ENCODE results near the gene PPP1R7. TPM values are rescaled to one million over a fixed set of nuclear protein-coding genes. Genes with fewer than 3 reads are reported as not detected.
"Not testable (repeated sequence)": the region's sequence is repeated elsewhere in the genome, so short reads cannot be mapped to it uniquely, and the experiment has no call there.

PPP1R7 gene, protein sequence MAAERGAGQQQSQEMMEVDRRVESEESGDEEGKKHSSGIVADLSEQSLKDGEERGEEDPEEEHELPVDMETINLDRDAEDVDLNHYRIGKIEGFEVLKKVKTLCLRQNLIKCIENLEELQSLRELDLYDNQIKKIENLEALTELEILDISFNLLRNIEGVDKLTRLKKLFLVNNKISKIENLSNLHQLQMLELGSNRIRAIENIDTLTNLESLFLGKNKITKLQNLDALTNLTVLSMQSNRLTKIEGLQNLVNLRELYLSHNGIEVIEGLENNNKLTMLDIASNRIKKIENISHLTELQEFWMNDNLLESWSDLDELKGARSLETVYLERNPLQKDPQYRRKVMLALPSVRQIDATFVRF
- 100 to 1,000 TPM; 108 to 138 (median 132) TPM for polyA plus RNA-seq

GRCh38 chr2:241149925-241150659, at the start of gene PPP1R7:
Gene PPP1R7, plus strand, starts transcription at chr2:241150467. Its CDS starts 29 bp downstream, at chr2:241150496.
- Mint-ChIP-seq H3K27ac (peak within 1 kb of the TSS; percentile 90 to 97 (median 94)), H3K4me1 (peaks cover 30 to 43% of the 10 kb centered on the region in 2 donors), H3K9me3 (no peaks in the 10 kb centered on the region), H3K4me3 (peak within 1 kb of the TSS; percentile 95 to 100 (median 97)), H3K27me3 (ENCODE audit: low read depth in 3 of 3) (peaks cover 2 to 4% (median 3%) of the 10 kb centered on the region in 3 donors), H3K36me3 (peaks cover 4 to 6% (median 6%) of the 10 kb centered on the region in 3 donors)
- DNase-seq, result peak; percentile 89 to 91 (median 90)

- Mint-ChIP-seq H3K36me3 (peaks cover 0 to 10% (median 3%) of the 10 kb centered on the region in 3 donors), H3K27me3 (ENCODE audit: low read depth in 3 of 3) (peaks cover 0 to 12% (median 4%) of the 10 kb centered on the region in 3 donors), H3K4me3 (peak within 1 kb of the TSS; percentile 93 to 98 (median 95)), H3K4me1 (peaks cover 37 to 57% of the 10 kb centered on the region in 2 donors), H3K9me3 (no peaks in the 10 kb centered on the region), H3K27ac (peak within 1 kb of the TSS; percentile 94 to 97 (median 95))
- DNase-seq, result peak; percentile 81 to 85 (median 84)
Observed at GRCh38 chr2:241102239-241102803, 47.9 kb upstream of the PPP1R7 start, which contains the start of gene MTERF4. Gene MTERF4, minus strand, starts transcription at chr2:241102287. Its CDS starts 14 bp downstream, at chr2:241102273.

GRCh38 chr2:241103176-241103595, 47.1 kb upstream of the PPP1R7 start:
- H3K27me3 Mint-ChIP-seq (ENCODE audit: low read depth in 3 of 3), result peaks cover 0 to 12% (median 4%) of the 10 kb centered on the region in 3 donors
- no peaks in the 10 kb centered on the region for H3K9me3 Mint-ChIP-seq
- H3K4me3 Mint-ChIP-seq, result peak overlapping the region; percentile 93 to 98 (median 95)
- peak overlapping the region; percentile 94 to 97 (median 95) for H3K27ac Mint-ChIP-seq
- DNase-seq, result no peak
- peaks cover 34 to 48% of the 10 kb centered on the region in 2 donors for H3K4me1 Mint-ChIP-seq
- H3K36me3 Mint-ChIP-seq, result peaks cover 0 to 6% (median 0%) of the 10 kb centered on the region in 3 donors

- H3K27me3 Mint-ChIP-seq (ENCODE audit: low read depth in 3 of 3), result peaks cover 0 to 12% (median 4%) of the 10 kb centered on the region in 3 donors
- H3K4me3 Mint-ChIP-seq, DNase-seq, H3K27ac Mint-ChIP-seq, H3K36me3 Mint-ChIP-seq, H3K9me3 Mint-ChIP-seq: not testable (repeated sequence)
- peaks cover 28 to 43% of the 10 kb centered on the region in 2 donors for H3K4me1 Mint-ChIP-seq
Observed at GRCh38 chr2:241104611-241105010, 45.7 kb upstream of the PPP1R7 start.

GRCh38 chr2:241105641-241106040, 44.6 kb upstream of the PPP1R7 start:
- Mint-ChIP-seq H3K27ac (no peak overlapping the region), H3K9me3 (no peaks in the 10 kb centered on the region), H3K36me3 (peaks cover 0 to 3% (median 0%) of the 10 kb centered on the region in 3 donors), H3K4me3 (no peak overlapping the region), H3K27me3 (ENCODE audit: low read depth in 3 of 3) (peaks cover 0 to 12% (median 4%) of the 10 kb centered on the region in 3 donors), H3K4me1 (peaks cover 24 to 33% of the 10 kb centered on the region in 2 donors)
- DNase-seq, result no peak

DNA sequence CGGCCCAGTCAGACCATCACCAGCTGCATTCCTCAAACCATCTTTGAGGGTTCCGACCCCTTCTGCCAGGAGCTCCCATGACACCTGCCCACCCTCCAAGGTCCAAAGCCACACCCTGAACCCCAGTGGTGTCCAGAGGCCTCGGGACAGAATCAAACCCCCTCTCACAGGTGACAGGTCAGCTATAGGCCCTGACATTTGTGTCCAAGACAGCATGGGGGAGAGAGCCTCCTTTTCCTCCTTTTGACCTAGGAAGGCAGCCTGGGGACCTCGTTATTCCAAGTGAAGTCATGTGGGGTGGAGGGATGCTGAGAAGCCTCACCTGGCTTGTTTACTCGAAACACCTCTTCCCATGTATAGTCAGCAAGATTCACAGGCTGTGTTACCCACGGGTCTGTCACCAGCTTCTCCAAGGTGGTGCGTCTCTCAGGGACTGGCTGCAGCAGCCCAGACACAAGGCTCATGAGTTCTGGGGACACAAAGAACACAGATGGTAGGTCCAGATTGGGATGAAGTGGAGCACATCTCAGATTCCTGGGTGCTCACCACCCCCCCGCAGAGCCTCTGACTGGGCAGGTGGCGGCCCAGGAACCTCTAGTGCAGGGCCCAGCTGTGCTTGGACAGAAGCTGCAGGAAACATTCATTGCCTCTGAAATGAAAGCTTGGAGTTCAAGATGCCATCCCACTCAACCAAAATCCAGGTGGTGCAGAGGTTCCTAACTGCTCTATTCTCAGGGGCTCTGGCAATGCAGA, 43.1 kb upstream of the PPP1R7 start:
- Mint-ChIP-seq H3K27ac (no peak overlapping the region), H3K27me3 (ENCODE audit: low read depth in 3 of 3) (peaks cover 0 to 6% (median 4%) of the 10 kb centered on the region in 3 donors), H3K36me3 (peaks cover 0 to 7% (median 3%) of the 10 kb centered on the region in 3 donors), H3K4me3 (no peak overlapping the region), H3K9me3 (no peaks in the 10 kb centered on the region), H3K4me1 (peaks cover 14 to 20% of the 10 kb centered on the region in 2 donors)
- DNase-seq, result no peak

DNA sequence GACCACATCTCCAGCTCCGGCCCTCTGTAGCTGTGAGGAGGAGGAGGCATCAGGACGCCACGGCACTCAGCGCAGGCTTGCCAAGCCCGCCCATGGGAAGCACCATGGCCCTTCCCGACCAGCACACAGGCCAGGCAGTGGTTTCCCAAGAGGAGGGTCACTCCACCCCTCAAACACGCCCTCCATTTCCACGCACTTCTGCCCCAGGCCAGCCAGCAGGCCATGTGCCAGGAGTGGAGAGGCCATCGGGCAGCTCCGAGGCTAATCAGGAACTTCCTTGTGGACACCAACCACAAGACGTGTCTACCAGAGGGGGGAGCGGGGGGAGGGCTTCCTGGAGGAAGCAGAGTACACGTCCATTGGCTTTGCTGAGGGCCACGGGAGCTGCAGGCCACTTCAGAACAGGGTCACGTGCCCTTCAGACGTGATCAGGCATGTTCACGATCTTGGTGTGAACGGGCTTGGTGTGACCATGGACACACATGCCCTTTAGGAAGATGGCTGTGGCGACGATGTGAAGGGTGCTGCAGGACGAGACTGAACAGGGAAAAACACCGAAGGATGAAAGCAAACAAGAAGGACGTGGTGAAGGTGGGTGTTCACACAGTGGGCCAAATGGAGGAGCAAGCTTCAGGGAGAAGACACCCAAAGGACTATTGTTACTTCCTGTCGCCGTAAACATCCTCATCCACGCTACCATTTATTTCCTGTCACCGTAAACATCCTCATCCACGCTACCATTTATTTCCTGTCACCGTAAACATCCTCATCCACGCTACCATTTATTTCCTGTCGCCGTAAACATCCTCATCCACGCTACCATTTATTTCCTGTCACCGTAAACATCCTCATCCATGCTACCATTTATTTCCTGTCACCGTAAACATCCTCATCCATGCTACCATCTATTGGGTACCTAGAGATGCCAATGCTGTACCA, 41.7 kb upstream of the PPP1R7 start:
- peaks cover 0 to 7% (median 3%) of the 10 kb centered on the region in 3 donors for H3K36me3 Mint-ChIP-seq
- peak overlapping the region in 3 of 5 donors; percentile 45 to 72 (median 58) for H3K4me3 Mint-ChIP-seq
- no peaks in the 10 kb centered on the region for H3K9me3 Mint-ChIP-seq
- peaks cover 5 to 9% of the 10 kb centered on the region in 2 donors for H3K4me1 Mint-ChIP-seq
- DNase-seq, result no peak
- H3K27ac Mint-ChIP-seq, result peak overlapping the region; percentile 59 to 90 (median 84)
- H3K27me3 Mint-ChIP-seq (ENCODE audit: low read depth in 3 of 3), result no peaks in the 10 kb centered on the region

GRCh38 chr2:241109210-241110088, 40.8 kb upstream of the PPP1R7 start:
- no peaks in the 10 kb centered on the region for H3K27me3 Mint-ChIP-seq (ENCODE audit: low read depth in 3 of 3)
- DNase-seq, result no peak
- H3K4me1 Mint-ChIP-seq, result peaks cover 5 to 9% of the 10 kb centered on the region in 2 donors
- peaks cover under 1 to 7% (median 6%) of the 10 kb centered on the region in 3 donors for H3K36me3 Mint-ChIP-seq
- H3K9me3 Mint-ChIP-seq, result no peaks in the 10 kb centered on the region
- peak overlapping the region in 4 of 6 donors; percentile 83 to 90 (median 86) for H3K27ac Mint-ChIP-seq
- peak overlapping the region in 2 of 5 donors; percentile 58 to 72 for H3K4me3 Mint-ChIP-seq

- no peak for DNase-seq
- peaks cover 5 to 9% of the 10 kb centered on the region in 2 donors for H3K4me1 Mint-ChIP-seq
Observed at GRCh38 chr2:241110089-241110606, 40.1 kb upstream of the PPP1R7 start.

DNA sequence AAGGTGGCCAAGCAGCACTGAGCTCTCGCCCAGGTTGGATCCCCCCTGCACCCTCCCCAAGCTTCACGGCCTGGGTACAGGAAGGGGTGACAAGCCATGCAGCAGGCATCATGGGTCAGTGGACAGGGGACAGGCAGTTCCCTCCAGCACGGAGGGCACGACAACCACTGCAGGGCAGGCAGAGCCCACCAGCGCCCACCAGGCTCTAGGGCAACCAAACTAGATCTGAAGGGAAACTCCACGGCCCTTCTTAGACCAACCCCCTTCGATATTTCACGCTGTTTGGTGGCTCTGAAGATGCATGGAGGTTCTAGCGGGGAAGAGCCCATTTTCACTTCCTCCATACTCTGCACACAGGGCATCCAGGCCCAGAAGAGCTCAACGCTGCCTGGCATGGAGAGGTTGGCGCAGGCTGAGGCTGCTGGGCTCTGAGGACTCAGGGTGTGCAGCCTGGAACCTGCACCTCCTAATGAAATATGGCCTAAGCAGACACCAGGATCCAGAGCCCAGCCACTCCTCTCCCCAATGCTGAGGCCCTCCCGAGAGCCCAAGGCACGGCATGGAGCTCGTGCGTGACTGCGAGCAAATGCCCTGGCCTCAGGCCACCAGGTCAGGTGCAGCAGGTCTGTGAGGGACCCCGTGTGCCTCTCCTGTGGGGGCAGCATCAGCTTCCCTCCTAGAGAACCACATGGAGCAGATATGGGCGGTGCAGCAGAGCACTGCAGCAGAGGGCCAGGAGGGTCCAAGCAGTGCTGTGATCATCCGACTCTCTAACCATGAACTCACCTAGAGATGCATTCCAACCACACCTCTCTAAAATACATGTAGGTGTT, 39.4 kb upstream of the PPP1R7 start:
- H3K27ac Mint-ChIP-seq, result no peak overlapping the region
- no peaks in the 10 kb centered on the region for H3K9me3 Mint-ChIP-seq
- H3K4me1 Mint-ChIP-seq, result peaks cover 5 to 9% of the 10 kb centered on the region in 2 donors
- H3K4me3 Mint-ChIP-seq, result no peak overlapping the region
- H3K27me3 Mint-ChIP-seq (ENCODE audit: low read depth in 3 of 3), result no peaks in the 10 kb centered on the region
- peaks cover 8 to 11% (median 11%) of the 10 kb centered on the region in 3 donors for H3K36me3 Mint-ChIP-seq
- no peak for DNase-seq

More at GRCh38 chr2:241110089-241110606, 40.1 kb upstream of the PPP1R7 start:
- Mint-ChIP-seq H3K9me3 (no peaks in the 10 kb centered on the region), H3K36me3 (peaks cover 6 to 11% (median 11%) of the 10 kb centered on the region in 3 donors), H3K27me3 (ENCODE audit: low read depth in 3 of 3) (no peaks in the 10 kb centered on the region), H3K4me3 (no peak overlapping the region), H3K27ac (peak overlapping the region in 2 of 6 donors; percentile 29 to 41)
